GM18526 (cell line): ENCODE results near the gene TMEM134.

ENCODE experiments used
- POLR2A ChIP-seq: IDR thresholded peaks from 3 replicates; pipeline ENCODE4 v1.6.1; 2011; ENCODE audit not compliant: insufficient read length; ENCODE audit errors: extremely low read depth

Gene TMEM134

GRCh38 chr11:67482275-67482826 lies 13.3 kb upstream of the TMEM134 start:
- TF ChIP-seq POLR2A, result no peak

DNA sequence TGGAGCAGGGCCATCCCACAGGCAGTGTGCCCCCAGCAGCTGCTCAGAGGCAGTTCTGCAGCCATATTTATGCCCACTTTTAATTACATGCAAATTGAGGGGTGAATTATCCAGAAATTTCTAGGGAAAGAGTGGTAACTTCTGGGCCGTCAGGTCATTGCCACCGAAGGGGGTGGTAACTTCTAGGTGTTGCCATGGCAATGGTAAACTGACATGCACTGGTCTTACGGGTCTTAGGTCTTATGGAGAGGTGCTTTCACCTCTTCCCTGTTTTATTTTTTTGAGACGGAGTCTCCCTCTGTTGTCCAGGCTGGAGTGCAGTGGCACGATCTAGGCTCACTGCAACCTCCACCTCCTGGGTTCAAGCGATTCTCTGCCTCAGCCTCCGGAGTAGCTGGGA lies 3.8 kb upstream of the TMEM134 start:
- TF ChIP-seq POLR2A, result no peak

- no peak for TF ChIP-seq POLR2A
Measured at GRCh38 chr11:67470337-67471002, 1.4 kb upstream of the TMEM134 start.

GRCh38 chr11:67469508-67469811 lies 409 bp upstream of the TMEM134 start:
- no peak for TF ChIP-seq POLR2A

GRCh38 chr11:67468456-67468758 lies 644 bp downstream of the TMEM134 start:
- TF ChIP-seq POLR2A, result no peak

DNA sequence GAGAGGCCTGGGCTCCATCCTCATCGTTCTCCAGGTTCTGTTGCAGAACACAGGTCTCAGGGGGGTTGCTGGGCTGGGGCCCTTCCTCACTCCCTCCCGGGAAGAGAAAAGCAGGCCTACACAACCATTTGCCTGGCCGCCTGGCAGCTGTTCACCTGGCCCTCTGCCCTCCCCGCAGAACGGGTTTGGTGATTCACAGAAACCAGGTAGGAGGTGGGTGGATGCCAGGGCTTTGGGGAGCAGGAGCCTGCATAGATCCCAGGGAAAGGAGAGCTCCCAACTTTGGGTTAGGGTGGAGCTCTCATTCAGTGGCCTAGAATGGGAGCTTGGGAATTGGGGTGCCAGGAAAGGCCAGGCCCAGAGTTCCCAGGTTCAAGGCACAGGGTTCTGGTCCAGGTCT lies 995 bp downstream of the TMEM134 start:
- TF ChIP-seq POLR2A, result no peak

DNA sequence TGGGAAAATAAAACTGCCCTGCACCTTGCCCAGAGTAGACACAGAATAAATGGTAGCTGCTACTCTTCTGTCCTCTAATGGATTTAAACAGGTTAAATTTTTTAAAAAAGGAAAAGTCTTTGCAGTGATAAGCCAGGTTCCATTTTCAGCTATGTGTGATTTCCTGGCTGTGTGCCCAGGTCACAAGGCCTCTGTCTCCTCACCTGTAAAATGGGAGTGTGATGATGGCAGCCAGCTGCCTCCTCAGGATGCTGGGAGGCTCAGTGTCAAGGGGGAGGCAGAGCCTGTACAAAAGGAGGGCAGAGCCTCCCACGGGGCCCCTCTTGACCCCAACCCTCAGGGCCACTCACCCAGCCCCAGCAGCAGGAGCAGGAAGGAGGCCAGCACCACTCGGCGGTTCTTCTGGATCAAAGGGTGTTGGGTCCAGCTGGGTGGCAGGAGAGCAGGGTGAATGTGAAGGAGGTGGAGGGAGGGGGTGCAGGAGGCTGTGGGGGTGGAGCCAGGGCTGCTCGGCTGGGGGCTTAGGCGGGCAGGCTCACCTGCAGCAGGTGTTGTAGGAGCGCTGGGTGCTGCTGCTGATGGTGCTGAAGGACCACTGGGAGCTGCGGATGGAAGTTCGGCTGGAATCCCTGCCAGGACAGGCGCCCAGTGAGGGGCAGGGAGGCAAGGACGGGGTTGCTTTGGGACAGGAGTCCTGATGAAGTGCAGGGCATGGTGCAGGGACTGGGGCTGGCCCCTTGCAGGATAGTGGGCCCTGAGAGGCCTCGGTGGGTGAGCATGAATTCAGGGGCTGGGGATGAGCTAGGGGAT lies 1.9 kb downstream of the TMEM134 start:
- no peak for TF ChIP-seq POLR2A

DNA sequence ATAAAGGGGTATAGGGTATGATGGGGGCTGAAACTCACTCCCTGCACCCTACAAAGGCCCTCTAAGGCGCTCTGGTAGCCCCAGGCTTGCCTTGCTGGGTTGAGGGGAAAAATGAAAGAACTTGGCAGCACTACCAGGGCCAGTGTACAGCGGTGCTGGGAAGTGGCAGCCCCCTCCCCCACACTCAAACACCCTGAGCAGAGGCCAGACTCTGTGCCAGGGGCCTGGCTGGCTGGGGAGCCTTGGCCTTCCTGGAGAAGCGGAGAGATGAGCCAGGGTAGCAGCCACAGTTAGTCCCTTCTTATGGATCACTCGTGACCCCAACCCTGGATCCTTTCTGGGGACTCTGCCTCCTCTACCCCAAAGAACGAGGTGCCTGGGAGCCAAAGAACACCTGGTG lies 2.7 kb downstream of the TMEM134 start:
- TF ChIP-seq POLR2A, result no peak

DNA sequence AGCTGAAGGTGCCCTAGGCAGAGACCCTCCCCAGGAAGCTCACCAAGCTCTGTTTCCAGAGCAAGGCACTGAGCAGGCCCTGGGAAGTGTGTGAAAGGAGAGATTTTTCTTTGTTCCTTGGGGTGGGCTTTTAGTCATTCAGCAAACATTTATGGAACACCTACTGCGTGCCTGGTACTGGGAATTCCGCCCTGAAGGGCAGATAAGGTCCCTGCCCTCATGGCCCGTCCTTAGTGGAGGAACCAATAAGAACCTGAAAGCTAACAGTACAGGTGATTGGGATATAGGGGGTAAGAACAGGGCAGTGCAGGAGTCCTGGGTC lies 3.9 kb downstream of the TMEM134 start:
- TF ChIP-seq POLR2A, result no peak

DNA sequence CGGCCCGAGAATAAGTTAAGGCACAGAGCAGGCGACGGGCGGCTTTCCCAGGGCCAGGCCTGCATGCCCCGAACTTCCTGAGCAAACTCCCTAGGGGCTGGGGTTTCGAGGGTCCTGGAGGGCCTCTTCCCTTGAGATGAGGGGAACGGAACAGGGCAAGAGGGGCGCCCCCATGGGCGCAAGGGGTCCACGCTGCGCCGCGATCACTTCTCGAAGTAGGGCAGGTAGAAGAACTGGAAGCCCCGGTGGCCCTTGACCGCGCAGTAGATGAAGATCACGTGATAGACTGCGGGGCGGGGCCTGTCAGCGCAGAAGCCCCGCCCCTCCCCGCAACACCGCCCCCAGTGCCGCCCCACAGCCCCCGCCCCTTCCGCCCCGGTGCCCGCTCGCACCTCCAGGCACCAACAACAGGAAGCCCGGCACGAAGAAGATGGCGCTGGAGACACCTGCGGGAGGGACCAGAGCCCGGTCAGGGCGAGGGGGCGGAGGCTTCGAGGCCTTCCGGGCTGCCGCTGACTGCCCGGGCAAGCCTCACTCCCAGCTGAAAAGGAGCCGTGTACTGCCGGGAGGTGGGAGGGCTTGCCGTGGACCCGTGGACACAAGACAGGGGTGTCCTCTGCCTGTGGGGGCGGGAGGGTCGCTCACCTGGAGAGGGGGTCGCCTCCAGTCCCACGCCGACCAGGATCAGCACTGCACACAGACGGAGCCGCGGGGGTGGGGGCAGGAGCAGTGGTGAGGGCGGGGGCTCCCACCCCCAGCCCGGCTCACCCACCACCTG lies 4.5 kb downstream of the TMEM134 start:
- peak; percentile 80 for TF ChIP-seq POLR2A

GRCh38 chr11:67463680-67464410 lies 5.2 kb downstream of the TMEM134 start:
- no peak for TF ChIP-seq POLR2A

- no peak for TF ChIP-seq POLR2A
Measured at GRCh38 chr11:67463186-67463585, 5.9 kb downstream of the TMEM134 start.

DNA sequence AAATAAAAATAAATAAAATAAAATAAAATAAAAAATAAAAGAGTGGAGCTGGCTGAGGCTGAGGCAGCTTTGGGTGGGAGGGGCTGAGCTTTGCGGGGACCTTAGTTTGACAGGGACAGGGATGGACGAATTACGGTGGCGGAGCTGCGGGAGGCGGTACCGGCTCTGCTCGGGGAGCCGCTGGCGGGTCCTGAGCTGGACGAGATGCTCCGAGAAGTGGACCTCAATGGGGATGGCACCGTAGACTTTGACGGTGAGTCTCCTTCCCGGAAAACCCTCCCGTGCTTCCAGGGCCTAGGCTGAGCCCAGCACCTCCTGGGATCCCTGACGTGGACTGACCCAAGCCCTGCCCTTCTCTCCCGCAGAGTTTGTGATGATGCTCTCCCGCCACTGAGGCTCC lies 10.8 kb downstream of the TMEM134 start:
- TF ChIP-seq POLR2A, result no peak

- TF ChIP-seq POLR2A, result no peak
Measured at GRCh38 chr11:67457453-67457852, 11.6 kb downstream of the TMEM134 start.

DNA sequence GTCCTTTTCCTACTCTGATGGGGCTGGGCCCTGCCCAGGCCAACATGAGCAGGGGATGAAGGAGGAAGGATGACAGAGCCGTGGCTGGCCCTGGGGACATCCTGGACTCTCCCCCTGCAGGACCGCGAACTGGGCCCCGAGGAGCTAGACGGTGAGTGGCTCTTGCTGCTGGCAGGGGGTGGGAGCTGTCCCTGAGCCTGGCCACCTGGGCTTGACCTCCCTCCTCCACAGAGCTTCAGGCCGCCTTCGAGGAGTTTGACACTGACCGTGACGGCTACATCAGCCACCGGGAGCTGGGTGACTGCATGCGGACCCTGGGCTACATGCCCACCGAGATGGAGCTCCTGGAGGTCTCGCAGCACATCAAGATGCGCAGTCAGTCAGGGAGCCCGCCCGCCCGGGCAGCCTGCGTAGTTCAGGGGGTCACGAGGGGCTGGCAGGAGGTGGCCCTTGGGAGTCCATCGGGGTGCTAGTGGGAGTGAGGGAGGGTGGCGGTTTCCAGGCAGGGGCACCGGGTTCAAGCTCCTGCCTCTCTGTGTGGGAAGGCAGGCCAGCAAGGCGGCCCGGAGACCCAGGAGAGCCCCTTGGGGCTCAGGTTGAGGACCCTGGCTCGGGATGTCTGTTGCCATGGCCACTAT lies 12.9 kb downstream of the TMEM134 start:
- no peak for TF ChIP-seq POLR2A
